H9 (cell line): Measurements from ENCODE around the gene GOLGA1. TPM values are rescaled to one million over a fixed set of nuclear protein-coding genes. Genes with fewer than 3 reads are reported as not detected.

Source experiments
- DNase-seq: peaks from one replicate; pipeline ENCODE4 v3.0.0-alpha.2; 2017
- H2AFZ ChIP-seq: one replicate; pipeline ENCODE4 v1.6.1; 2013; ENCODE audit warnings: mild to moderate bottlenecking, low read length, control low read depth, moderate library complexity
- H2AK5ac ChIP-seq: 2 replicates; pipeline ENCODE4 v1.6.1; 2013; ENCODE audit warnings: low read length, control low read depth, mixed read lengths; ENCODE audit not compliant: insufficient read length
- H2BK120ac ChIP-seq: one replicate; pipeline ENCODE4 v1.6.1; 2013; ENCODE audit warnings: low read depth, mild to moderate bottlenecking, low read length, control low read depth, inconsistent platforms; ENCODE audit not compliant: poor library complexity, severe bottlenecking
- H2BK12ac ChIP-seq: 2 replicates; pipeline ENCODE4 v1.6.1; 2013; ENCODE audit warnings: low read length, control low read depth, mixed read lengths, low read depth; ENCODE audit not compliant: insufficient read length
- H2BK15ac ChIP-seq: 2 replicates; pipeline ENCODE4 v1.6.1; 2013; ENCODE audit warnings: low read depth, low read length, control low read depth
- H2BK20ac ChIP-seq: one replicate; pipeline ENCODE4 v1.6.1; 2013; ENCODE audit warnings: low read depth, mild to moderate bottlenecking, low read length, control low read depth, inconsistent platforms; ENCODE audit not compliant: poor library complexity, severe bottlenecking
- H2BK5ac ChIP-seq: 2 replicates; pipeline ENCODE4 v1.6.1; 2013; ENCODE audit warnings: low read length, control low read depth, mixed read lengths; ENCODE audit not compliant: insufficient read length
- H3K14ac ChIP-seq: 2 replicates; pipeline ENCODE4 v1.6.1; 2013; ENCODE audit warnings: low read length, control low read depth; ENCODE audit not compliant: insufficient read depth
- H3K18ac ChIP-seq: 2 replicates; pipeline ENCODE4 v1.6.1; 2013; ENCODE audit warnings: low read depth, mild to moderate bottlenecking, mixed read lengths, low read length, control low read depth; ENCODE audit not compliant: insufficient read length
- H3K23ac ChIP-seq: 2 replicates; pipeline ENCODE4 v1.6.1; 2013; ENCODE audit warnings: low read length, control low read depth, mixed read lengths, low read depth; ENCODE audit not compliant: insufficient read length
- H3K23me2 ChIP-seq: 2 replicates; pipeline ENCODE4 v1.6.1; 2013; ENCODE audit warnings: low read depth, mild to moderate bottlenecking, mixed read lengths, low read length, control low read depth; ENCODE audit not compliant: insufficient read length, poor library complexity, severe bottlenecking
- H3K27ac ChIP-seq: 2 replicates; pipeline ENCODE4 v1.5.1; 2013; ENCODE audit warnings: low read length, control low read depth, mixed read lengths, low read depth; ENCODE audit not compliant: insufficient read length
- H3K27me3 ChIP-seq: 2 replicates; pipeline ENCODE4 v1.6.1; 2013; ENCODE audit warnings: low read length, control low read depth, inconsistent platforms; ENCODE audit not compliant: insufficient read depth
- H3K4ac ChIP-seq: 2 replicates; pipeline ENCODE4 v1.6.1; 2013; ENCODE audit warnings: low read depth, mild to moderate bottlenecking, control low read depth, inconsistent platforms, low read length, moderate library complexity
- H3K4me1 ChIP-seq: 2 replicates; pipeline ENCODE4 v1.6.1; 2013; ENCODE audit warnings: low read length, control low read depth, inconsistent platforms; ENCODE audit not compliant: insufficient read depth
- H3K4me2 ChIP-seq: 2 replicates; pipeline ENCODE4 v1.6.1; 2013; ENCODE audit warnings: low read length, control low read depth, mixed read lengths; ENCODE audit not compliant: insufficient read length, insufficient read depth
- H3K56ac ChIP-seq: 2 replicates; pipeline ENCODE4 v1.6.1; 2013; ENCODE audit warnings: low read depth, mild to moderate bottlenecking, mixed read lengths, low read length, control low read depth; ENCODE audit not compliant: insufficient read length
- H3K79me1 ChIP-seq: 2 replicates; pipeline ENCODE4 v1.6.1; 2013; ENCODE audit warnings: low read depth, mild to moderate bottlenecking, moderate library complexity, low read length, control low read depth, inconsistent platforms; ENCODE audit not compliant: insufficient read depth, poor library complexity, severe bottlenecking
- H3K79me2 ChIP-seq: 2 replicates; pipeline ENCODE4 v1.6.1; 2013; ENCODE audit warnings: low read length, control low read depth, inconsistent platforms; ENCODE audit not compliant: insufficient read depth
- H3K9ac ChIP-seq: 2 replicates; pipeline ENCODE4 v1.6.1; 2013; ENCODE audit warnings: low read length, control low read depth, mixed read lengths; ENCODE audit not compliant: insufficient read length; ENCODE audit errors: extremely low read depth
- H3K9me3 ChIP-seq: one replicate; pipeline ENCODE4 v1.6.1; 2013; ENCODE audit warnings: low read depth, low read length, inconsistent platforms; ENCODE audit not compliant: control insufficient read depth
- H3T11ph ChIP-seq: one replicate; pipeline ENCODE4 v1.6.1; 2013; ENCODE audit warnings: mild to moderate bottlenecking, low read length, control low read depth, inconsistent platforms
- H4K20me1 ChIP-seq: one replicate; pipeline ENCODE4 v1.6.1; 2013; ENCODE audit not compliant: control insufficient read depth, insufficient read length, insufficient read depth
- H4K5ac ChIP-seq: 2 replicates; pipeline ENCODE4 v1.6.1; 2013; ENCODE audit warnings: low read depth, mild to moderate bottlenecking, mixed read lengths, low read length, control low read depth; ENCODE audit not compliant: insufficient read length
- H4K8ac ChIP-seq: replicated peaks from 2 replicates; pipeline ENCODE4 v1.6.1; 2013; ENCODE audit warnings: low read length, control low read depth, mixed read lengths, low read depth; ENCODE audit not compliant: insufficient read length
- H4K91ac ChIP-seq: 2 replicates; pipeline ENCODE4 v1.6.1; 2013; ENCODE audit warnings: low read depth, mild to moderate bottlenecking, moderate library complexity, mixed read lengths, low read length, control low read depth; ENCODE audit not compliant: insufficient read length
- H3K27ac Mint-ChIP-seq, 3 experiments: 2 replicates in 2 of 3; 3 replicates in 1 of 3; pipeline ENCODE4 v1.8.0; 2020 to 2021; ENCODE audit warnings: mixed read lengths in 3 of 3, mild to moderate bottlenecking in 1 of 3, moderate library complexity in 1 of 3
- H3K27me3 Mint-ChIP-seq: 2 replicates; pipeline ENCODE4 v1.8.0; 2021; ENCODE audit warnings: low read depth, mild to moderate bottlenecking, moderate library complexity, mixed read lengths
- H3K36me3 Mint-ChIP-seq, 3 experiments: 2 replicates in 2 of 3; 3 replicates in 1 of 3; pipeline ENCODE4 v1.8.0; 2020 to 2021; ENCODE audit warnings: low read depth in 3 of 3, mixed read lengths in 3 of 3; ENCODE audit not compliant: insufficient read depth in 1 of 3
- H3K4me1 Mint-ChIP-seq, 2 experiments: 2 replicates each; pipeline ENCODE4 v1.8.0; 2020; ENCODE audit warnings: mixed read lengths in 2 of 2
- H3K4me3 Mint-ChIP-seq, 2 experiments: 2 replicates in 1 of 2; 3 replicates in 1 of 2; pipeline ENCODE4 v1.8.0; 2020 to 2021; ENCODE audit warnings: mild to moderate bottlenecking in 2 of 2, mixed read lengths in 2 of 2, moderate library complexity in 1 of 2
- H3K9me3 Mint-ChIP-seq, 2 experiments: 2 replicates in 1 of 2; 3 replicates in 1 of 2; pipeline ENCODE4 v1.8.0; 2020; ENCODE audit warnings: mild to moderate bottlenecking in 2 of 2, mixed read lengths in 2 of 2, moderate library complexity in 1 of 2
- WGBS: extraction: QIAGEN DNeasy Blood & Tissue Kit; methylation state at CpG from one replicate; pipeline ENCODE4 v1.1.7; 2013; ENCODE audit warnings: missing lambda C conversion rate, low lambda C conversion rate, mixed read lengths; ENCODE audit not compliant: insufficient read length; ENCODE audit errors: extremely low coverage; 5-methylcytosine and 5-hydroxymethylcytosine counted together
- total RNA-seq: library from RNA; stranded (reverse); gene quantifications from 2 replicates; pipeline ENCODE4 v1.2.1, GENCODE V29; 2021
- TF ChIP-seq, protein P1 (sequence below): fragments of 200-600 bp; sonication (generic); conservative IDR thresholded peaks from 3 replicates; pipeline ENCODE4 v1.8.0; 2021; ENCODE audit warnings: antibody characterized with exemption, mild to moderate bottlenecking

The GOLGA1 gene
- total RNA-seq, 1 experiment from 2014 or later: 7.6 TPM

GRCh38 chr9:124972241-124972770 is 31.4 kb upstream of the GOLGA1 start:
- H3K9me3 Mint-ChIP-seq: no peaks in the 10 kb centered on the region
- H2BK20ac ChIP-seq: no peak overlapping the region
- H3K36me3 Mint-ChIP-seq: peaks cover 9 to 40% (median 35%) of the 10 kb centered on the region in 3 experiments; a peak in 6 of 7 replicates
- H3K4me2 ChIP-seq: no peak overlapping the region
- H3K27ac ChIP-seq: no peak overlapping the region
- H2AFZ ChIP-seq: no peak overlapping the region
- no peaks in the 10 kb centered on the region for H3K79me2 ChIP-seq
- no peak overlapping the region for H2BK120ac ChIP-seq
- TF ChIP-seq, protein P1, sequence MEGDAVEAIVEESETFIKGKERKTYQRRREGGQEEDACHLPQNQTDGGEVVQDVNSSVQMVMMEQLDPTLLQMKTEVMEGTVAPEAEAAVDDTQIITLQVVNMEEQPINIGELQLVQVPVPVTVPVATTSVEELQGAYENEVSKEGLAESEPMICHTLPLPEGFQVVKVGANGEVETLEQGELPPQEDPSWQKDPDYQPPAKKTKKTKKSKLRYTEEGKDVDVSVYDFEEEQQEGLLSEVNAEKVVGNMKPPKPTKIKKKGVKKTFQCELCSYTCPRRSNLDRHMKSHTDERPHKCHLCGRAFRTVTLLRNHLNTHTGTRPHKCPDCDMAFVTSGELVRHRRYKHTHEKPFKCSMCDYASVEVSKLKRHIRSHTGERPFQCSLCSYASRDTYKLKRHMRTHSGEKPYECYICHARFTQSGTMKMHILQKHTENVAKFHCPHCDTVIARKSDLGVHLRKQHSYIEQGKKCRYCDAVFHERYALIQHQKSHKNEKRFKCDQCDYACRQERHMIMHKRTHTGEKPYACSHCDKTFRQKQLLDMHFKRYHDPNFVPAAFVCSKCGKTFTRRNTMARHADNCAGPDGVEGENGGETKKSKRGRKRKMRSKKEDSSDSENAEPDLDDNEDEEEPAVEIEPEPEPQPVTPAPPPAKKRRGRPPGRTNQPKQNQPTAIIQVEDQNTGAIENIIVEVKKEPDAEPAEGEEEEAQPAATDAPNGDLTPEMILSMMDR: no peak
- no peaks in the 10 kb centered on the region for H3K23me2 ChIP-seq
- H2BK5ac ChIP-seq: no peak overlapping the region
- no peak overlapping the region for H2BK12ac ChIP-seq
- no peak for DNase-seq
- no peak overlapping the region for H3K14ac ChIP-seq
- H3K27me3 Mint-ChIP-seq: no peaks in the 10 kb centered on the region
- H4K5ac ChIP-seq: no peak overlapping the region
- no peak overlapping the region for H3K27ac Mint-ChIP-seq
- H3K23ac ChIP-seq: no peak overlapping the region
- no peak overlapping the region for H3T11ph ChIP-seq
- H3K9me3 ChIP-seq: no peaks in the 10 kb centered on the region
- H3K18ac ChIP-seq: no peak overlapping the region
- H3K4me1 Mint-ChIP-seq: peaks cover 3 to 10% of the 10 kb centered on the region in 2 experiments; a peak in 2 of 4 replicates
- H4K91ac ChIP-seq: no peak overlapping the region
- no peak overlapping the region for H4K8ac ChIP-seq
- no peaks in the 10 kb centered on the region for H3K79me1 ChIP-seq
- no peak overlapping the region for H2BK15ac ChIP-seq
- no peaks in the 10 kb centered on the region for H3K27me3 ChIP-seq
- no peaks in the 10 kb centered on the region for H4K20me1 ChIP-seq
- no peaks in the 10 kb centered on the region for H3K4me1 ChIP-seq
- H3K56ac ChIP-seq: no peak overlapping the region
- no peak overlapping the region for H2AK5ac ChIP-seq
- no peak overlapping the region for H3K4ac ChIP-seq
- no peak overlapping the region for H3K9ac ChIP-seq
- no CpG with 5 or more reads among the region's 2 CpGs for WGBS
- H3K4me3 Mint-ChIP-seq: no peak overlapping the region
